Lower leg skin (tissue), 4 donors: Measurements from ENCODE around the gene CHST12. TPM values are rescaled to one million over a fixed set of nuclear protein-coding genes. Genes with fewer than 3 reads are reported as not detected.
A peak's percentile ranks its signal among the peaks of the same experiment; 100 is the strongest.

ENCODE experiments used
- DNase-seq, 2 donors: peaks; one replicate each; pipeline ENCODE4 v3.0.0-alpha.2; 2019; ENCODE audit warnings: low spot score in 2 of 2
- H3K4me3 ChIP-seq: fragments of 200-600 bp; sonication (generic); 2 replicates; pipeline ENCODE4 v1.5.1; 2017; ENCODE audit warnings: mild to moderate bottlenecking, low read depth; ENCODE audit not compliant: poor library complexity, severe bottlenecking
- POLR2A ChIP-seq, 2 donors: fragments of 450-650 bp; IDR thresholded peaks; one replicate each; pipeline ENCODE4 v1.6.1; 2016 to 2017; ENCODE audit warnings: antibody characterized with exemption in 2 of 2, mild to moderate bottlenecking in 1 of 2, moderate library complexity in 1 of 2
- WGBS, 2 donors: methylation state at CpG; one replicate each; pipeline ENCODE4 v1.1.5; 2018; 5-methylcytosine and 5-hydroxymethylcytosine counted together
- intact Hi-C: fragments of 100-400 bp; cut with DNase I; formaldehyde crosslinking; loops from one replicate; pipeline ENCODE4 v1.15.0; 2023; ENCODE audit warnings: low total_unique reads
- total RNA-seq, 4 donors: library from RNA; depleted of rRNA; stranded (reverse); fragments of >200 nt; gene quantifications; one replicate each; pipeline ENCODE4 v1.1.0, GENCODE V29; 2016
- TF ChIP-seq, protein P1 (sequence below), 3 donors: fragments of 450-650 bp; IDR thresholded peaks; one replicate each; pipeline ENCODE4 v1.5.1; 2016; ENCODE audit warnings: antibody characterized with exemption in 3 of 3, mild to moderate bottlenecking in 3 of 3, moderate library complexity in 2 of 3

Gene CHST12
- total RNA-seq, 4 donors from 2014 or later, result 23.7 to 34.3 (median 26.8) TPM

DNA sequence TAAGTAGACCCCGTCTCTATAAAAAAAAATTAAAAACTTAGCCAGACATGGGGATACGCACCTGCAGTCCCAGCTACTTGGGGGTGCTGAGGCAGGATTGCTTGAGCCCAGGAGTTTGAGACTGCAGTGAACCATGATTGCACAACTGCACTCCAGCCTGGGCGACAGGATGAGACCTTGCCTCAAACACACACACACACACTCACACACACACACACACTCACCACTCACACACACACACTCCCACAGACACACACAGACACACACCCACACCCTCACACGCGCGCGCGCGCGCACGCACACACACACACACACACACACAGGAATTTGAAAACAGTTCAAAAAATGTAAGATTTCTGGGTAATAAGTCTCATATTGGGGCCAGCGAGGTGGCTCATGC lies 81.5 kb downstream of the CHST12 start:
- whole genome bisulfite sequencing, 2 donors, result 80 to 82% methylated on average over 12 of the region's 12 CpGs
- DNase-seq, result no peak
- intact Hi-C loops, result no loop called here
- TF ChIP-seq, protein P1, sequence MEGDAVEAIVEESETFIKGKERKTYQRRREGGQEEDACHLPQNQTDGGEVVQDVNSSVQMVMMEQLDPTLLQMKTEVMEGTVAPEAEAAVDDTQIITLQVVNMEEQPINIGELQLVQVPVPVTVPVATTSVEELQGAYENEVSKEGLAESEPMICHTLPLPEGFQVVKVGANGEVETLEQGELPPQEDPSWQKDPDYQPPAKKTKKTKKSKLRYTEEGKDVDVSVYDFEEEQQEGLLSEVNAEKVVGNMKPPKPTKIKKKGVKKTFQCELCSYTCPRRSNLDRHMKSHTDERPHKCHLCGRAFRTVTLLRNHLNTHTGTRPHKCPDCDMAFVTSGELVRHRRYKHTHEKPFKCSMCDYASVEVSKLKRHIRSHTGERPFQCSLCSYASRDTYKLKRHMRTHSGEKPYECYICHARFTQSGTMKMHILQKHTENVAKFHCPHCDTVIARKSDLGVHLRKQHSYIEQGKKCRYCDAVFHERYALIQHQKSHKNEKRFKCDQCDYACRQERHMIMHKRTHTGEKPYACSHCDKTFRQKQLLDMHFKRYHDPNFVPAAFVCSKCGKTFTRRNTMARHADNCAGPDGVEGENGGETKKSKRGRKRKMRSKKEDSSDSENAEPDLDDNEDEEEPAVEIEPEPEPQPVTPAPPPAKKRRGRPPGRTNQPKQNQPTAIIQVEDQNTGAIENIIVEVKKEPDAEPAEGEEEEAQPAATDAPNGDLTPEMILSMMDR (IDR thresholded peaks at IDR 0.05), result no peak
- TF ChIP-seq POLR2A (IDR thresholded peaks at IDR 0.05), result no peak
- H3K4me3 ChIP-seq, result no peak overlapping the region

- WGBS, 2 donors, result 39 to 41% methylated on average over 11 to 13 of the region's 14 CpGs
- intact Hi-C loops, result no loop called here
- H3K4me3 ChIP-seq, result no peak overlapping the region
- DNase-seq, result no peak
- TF ChIP-seq POLR2A (IDR thresholded peaks at IDR 0.05), result no peak
- TF ChIP-seq, protein P1 (IDR thresholded peaks at IDR 0.05), result no peak
Observed at GRCh38 chr7:2487586-2488271, 84.3 kb downstream of the CHST12 start.

DNA sequence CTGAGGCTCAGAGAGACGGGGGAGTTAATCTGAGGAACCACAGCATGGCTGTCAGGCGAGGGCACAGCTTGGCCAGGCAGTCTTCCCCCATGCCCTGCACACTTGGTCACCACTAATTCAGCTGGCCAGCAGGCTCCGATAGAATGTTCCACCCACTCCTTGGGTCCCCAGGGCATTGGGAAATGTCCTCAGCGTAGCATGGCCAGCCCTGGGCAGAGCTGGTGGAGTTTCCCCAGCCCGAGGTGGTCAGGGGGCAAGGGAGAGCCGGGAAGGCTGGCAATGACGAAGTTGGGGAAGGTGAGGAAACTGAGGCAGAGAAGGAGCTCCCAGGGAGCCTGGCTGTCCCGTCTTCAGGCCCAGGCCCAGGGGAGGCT lies 84.8 kb downstream of the CHST12 start:
- 48 to 54% methylated on average over 8 of the region's 8 CpGs for WGBS, 2 donors
- TF ChIP-seq, protein P1 (IDR thresholded peaks at IDR 0.05), result no peak
- TF ChIP-seq POLR2A (IDR thresholded peaks at IDR 0.05), result no peak
- peak; percentile 53 to 94 for DNase-seq
- H3K4me3 ChIP-seq, result no peak overlapping the region
- intact Hi-C loops, result no loop called here

DNA sequence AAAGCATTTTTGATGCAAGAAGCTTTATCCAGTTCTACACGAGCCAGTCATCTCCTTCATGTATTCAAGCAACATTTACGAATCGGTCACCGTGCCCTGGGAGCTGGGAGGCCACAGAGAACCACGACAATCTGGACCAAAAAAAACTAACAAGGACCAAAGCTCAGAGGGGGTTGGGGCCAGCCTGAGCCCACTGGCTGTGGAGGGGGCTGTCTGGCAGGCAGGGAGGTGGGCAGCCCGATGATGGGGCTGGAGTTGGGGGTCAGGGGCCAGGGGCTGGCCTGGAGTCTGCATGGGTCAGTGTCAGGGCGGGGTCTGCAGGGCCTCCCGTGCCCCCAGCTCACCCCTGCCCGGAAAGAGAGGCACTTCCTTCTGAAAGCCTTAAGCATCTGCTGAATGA lies 85.3 kb downstream of the CHST12 start:
- 43 to 53% methylated on average over 9 of the region's 9 CpGs for WGBS, 2 donors

DNA sequence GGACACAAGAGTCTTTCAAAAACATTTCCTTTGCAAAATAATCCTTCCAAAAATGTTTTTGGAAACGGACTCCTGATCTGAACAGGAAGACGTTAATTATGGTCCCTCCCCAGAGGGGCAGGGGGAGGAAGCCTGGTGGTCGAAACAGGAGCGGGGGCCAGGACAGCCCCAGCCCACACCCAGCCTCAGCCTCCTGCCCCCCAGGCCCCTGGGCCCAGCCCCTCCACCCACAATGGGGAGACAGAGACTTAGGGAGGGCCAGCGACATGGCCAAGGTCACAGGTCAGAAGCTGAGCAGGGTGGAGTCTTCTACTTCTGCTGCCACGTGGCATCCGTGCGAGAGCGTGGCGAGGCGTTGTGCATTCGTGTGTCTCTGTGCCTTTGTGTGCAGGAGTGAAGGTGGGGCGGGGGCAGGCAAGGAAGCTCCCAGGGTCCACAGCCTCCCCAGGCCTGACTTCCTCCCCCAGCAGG lies 86.8 kb downstream of the CHST12 start:
- 47 to 62% methylated on average over 9 to 13 of the region's 13 CpGs for WGBS, 2 donors
- intact Hi-C loops, result no loop called here
- no peak for DNase-seq
- no peak overlapping the region for H3K4me3 ChIP-seq
- TF ChIP-seq, protein P1 (IDR thresholded peaks at IDR 0.05), result no peak
- no peak for TF ChIP-seq POLR2A (IDR thresholded peaks at IDR 0.05)

More for the DNA sequence above, 85.3 kb downstream of the CHST12 start:
- no peak overlapping the region for H3K4me3 ChIP-seq
- intact Hi-C loops, result no loop called here
- TF ChIP-seq POLR2A (IDR thresholded peaks at IDR 0.05), result no peak
- TF ChIP-seq, protein P1 (IDR thresholded peaks at IDR 0.05), result no peak
- DNase-seq, result no peak

GRCh38 chr7:2492038-2492437 lies 88.6 kb downstream of the CHST12 start:
- no peak overlapping the region for H3K4me3 ChIP-seq
- intact Hi-C loops, result no loop called here
- no peak for DNase-seq
- 95% methylated on average over 2 of the region's 2 CpGs for WGBS, 2 donors
- no peak for TF ChIP-seq POLR2A (IDR thresholded peaks at IDR 0.05)
- TF ChIP-seq, protein P1 (IDR thresholded peaks at IDR 0.05), result no peak
